GF-D8 (cell line): ENCODE data around the gene PSMC2.
A peak's percentile ranks its signal among the peaks of the same experiment; 100 is the strongest.

ENCODE experiments used
- DNase-seq: peaks from one replicate; lab custom pipeline; 2025; lab: John Stamatoyannopoulos, UW

PSMC2 gene

GRCh38 chr7:103347507-103348267, at the start of gene PSMC2:
TSS of gene PSMC2 (plus strand) at chr7:103347643. CDS start at chr7:103347712, 69 bp downstream.
- peak; percentile 64 for DNase-seq

- DNase-seq = no peak
Measured at GRCh38 chr7:103297837-103298179, 49.6 kb upstream of the PSMC2 start.

- no peak for DNase-seq
Measured at GRCh38 chr7:103299660-103300059, 47.8 kb upstream of the PSMC2 start.

GRCh38 chr7:103301441-103301840, 46.0 kb upstream of the PSMC2 start:
- DNase-seq = no peak

- no peak for DNase-seq
Measured at GRCh38 chr7:103307503-103308231, 39.8 kb upstream of the PSMC2 start.

GRCh38 chr7:103314852-103315251, 32.6 kb upstream of the PSMC2 start:
- DNase-seq = no peak

GRCh38 chr7:103316380-103316941, 31.0 kb upstream of the PSMC2 start:
- no peak for DNase-seq

GRCh38 chr7:103317009-103317408, 30.4 kb upstream of the PSMC2 start:
- no peak for DNase-seq

- DNase-seq = no peak
Measured at GRCh38 chr7:103325744-103326143, 21.7 kb upstream of the PSMC2 start.

GRCh38 chr7:103336761-103337160, 10.7 kb upstream of the PSMC2 start:
- DNase-seq = peak; percentile 17

- no peak for DNase-seq
Measured at GRCh38 chr7:103338864-103339263, 8.6 kb upstream of the PSMC2 start.

GRCh38 chr7:103341466-103341865, 6.0 kb upstream of the PSMC2 start:
- DNase-seq = no peak

GRCh38 chr7:103343332-103343731, 4.1 kb upstream of the PSMC2 start:
- DNase-seq = no peak

- peak; percentile 8 for DNase-seq
Measured at GRCh38 chr7:103343758-103344452, 3.5 kb upstream of the PSMC2 start.

GRCh38 chr7:103344453-103345149, 2.8 kb upstream of the PSMC2 start, which contains the start of gene DNAJC2:
TSS of gene DNAJC2 (minus strand) at chr7:103344767. CDS start at chr7:103344622, 145 bp downstream.
- peak; percentile 75 for DNase-seq

GRCh38 chr7:103346396-103346795, 1.0 kb upstream of the PSMC2 start:
- DNase-seq = no peak

- no peak for DNase-seq
Measured at GRCh38 chr7:103348452-103348851, 1.0 kb downstream of the PSMC2 start.

- no peak for DNase-seq
Measured at GRCh38 chr7:103348959-103349358, 1.5 kb downstream of the PSMC2 start.

GRCh38 chr7:103349805-103350204, 2.4 kb downstream of the PSMC2 start:
- peak; percentile 22 for DNase-seq

- DNase-seq = no peak
Measured at GRCh38 chr7:103369432-103369831, 22.0 kb downstream of the PSMC2 start.

GRCh38 chr7:103373866-103374643, 26.6 kb downstream of the PSMC2 start:
- DNase-seq = no peak
